Left kidney (tissue), 2 donors: ENCODE measurements around the gene IFI27L1. TPM values are rescaled to one million over a fixed set of nuclear protein-coding genes. Genes with fewer than 3 reads are reported as not detected.
A peak's percentile ranks its signal among the peaks of the same experiment; 100 is the strongest.

Experiments
- DNase-seq: peaks from one replicate; pipeline ENCODE4 v3.0.0-alpha.2; 2013
- polyA plus RNA-seq: library from polyadenylated mRNA; unstranded; fragments of 120-200 nt; gene quantifications from one replicate; pipeline ENCODE4 v1.2.1, GENCODE V29; 2013; ENCODE audit not compliant: insufficient read length

IFI27L1 gene
- polyA plus RNA-seq, 1 donor: 33.8 TPM

DNA sequence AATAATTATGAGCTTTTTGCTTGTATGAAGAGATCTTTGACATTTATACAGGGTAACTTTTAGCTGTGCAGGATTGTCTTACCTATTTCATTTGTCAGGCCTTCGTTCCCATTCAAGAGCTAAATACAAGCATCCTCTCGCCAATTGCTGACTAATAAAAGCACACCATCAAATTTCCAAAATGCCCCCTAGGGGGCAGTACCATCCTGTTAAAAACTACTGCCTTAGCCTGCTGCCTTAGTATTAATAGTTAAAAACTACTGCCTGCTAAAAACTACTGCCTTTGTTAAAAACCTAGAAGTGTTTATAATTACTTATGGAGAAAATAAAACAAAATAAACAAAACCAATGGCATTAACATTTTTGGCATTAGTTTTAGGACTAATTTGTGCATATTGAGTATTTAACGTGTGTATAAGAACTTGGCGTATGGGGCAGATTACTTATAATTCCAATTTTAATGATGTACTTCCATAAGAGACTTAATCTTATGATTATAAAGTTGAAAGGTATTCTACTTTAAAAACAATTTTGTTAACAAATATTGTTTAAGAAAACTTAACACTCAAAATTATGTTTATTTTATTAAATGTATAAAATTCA lies 51.3 kb downstream of the IFI27L1 start:
- peak; percentile 74 for DNase-seq

DNA sequence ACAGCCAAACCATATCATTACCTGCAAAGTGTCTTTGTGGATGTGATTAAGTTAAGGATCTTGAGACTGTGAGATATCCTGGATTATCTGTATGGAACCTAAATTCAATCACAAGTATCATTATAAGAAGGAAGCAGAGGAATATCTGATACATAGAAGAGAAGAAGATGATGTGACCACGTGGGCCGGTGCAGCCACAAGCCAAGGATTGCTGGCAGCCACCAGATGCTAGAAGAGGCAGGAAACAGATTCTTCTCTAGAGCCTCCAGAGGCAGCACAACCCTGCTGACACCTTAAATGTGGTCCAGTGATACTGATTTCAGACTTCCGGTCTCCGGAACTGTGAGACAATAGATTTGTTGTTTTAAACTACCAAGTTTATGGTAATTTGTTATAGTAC lies 54.4 kb downstream of the IFI27L1 start:
- no peak for DNase-seq

DNA sequence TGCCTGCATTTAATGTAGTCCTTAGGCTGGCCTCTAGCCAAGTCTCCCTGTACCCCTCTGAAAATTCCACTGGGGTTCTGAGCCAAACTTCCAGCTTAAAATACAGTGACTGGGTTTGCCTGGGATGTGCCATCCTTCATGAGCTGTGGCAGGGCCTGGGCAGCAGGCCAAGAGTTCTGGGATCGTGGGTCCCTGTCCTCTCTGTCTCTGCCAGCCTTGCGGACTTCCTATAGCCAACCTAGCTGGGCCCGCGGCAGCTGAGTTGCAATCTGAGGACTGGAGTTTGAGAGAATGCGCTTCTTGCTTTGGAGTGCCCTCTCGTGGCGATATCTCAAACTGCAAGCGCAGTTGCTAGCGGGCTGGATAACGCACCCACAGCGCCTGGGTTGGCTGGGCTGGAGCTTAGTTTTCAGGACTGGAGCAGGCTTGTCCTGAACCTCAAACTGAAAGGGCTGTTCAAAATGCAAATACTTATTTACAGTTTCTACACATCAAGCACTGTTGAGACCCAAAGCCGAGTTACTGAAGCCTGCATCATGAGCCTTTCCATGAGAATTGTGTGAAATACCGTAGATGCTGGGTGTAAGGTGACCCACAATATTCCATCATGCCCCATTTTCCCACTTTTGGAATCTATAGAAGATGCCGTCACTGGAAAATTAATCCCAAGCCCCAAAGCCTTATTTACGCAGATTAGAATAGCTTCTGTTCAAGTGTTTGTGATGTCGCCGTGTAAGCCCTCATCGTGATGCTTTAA lies 55.6 kb downstream of the IFI27L1 start:
- DNase-seq: peak; percentile 77

DNA sequence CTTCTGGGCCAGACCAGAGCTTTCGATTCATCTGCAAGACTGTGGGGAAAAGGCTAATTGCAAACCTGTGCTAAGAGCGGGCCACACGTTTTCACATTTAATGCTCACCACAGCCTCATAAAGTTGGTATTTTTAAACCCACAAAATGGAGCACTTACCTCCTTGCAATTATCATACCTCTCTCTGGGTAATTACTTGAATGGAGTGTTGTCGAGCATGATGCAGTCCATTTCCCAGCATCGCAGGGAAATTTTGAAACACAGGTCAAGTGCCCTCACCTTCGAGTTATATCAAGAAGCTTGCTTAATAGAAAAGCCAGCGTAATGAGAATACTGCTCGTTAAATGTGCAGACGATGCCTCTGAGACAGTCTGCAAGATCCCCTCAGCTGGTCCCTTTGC lies 57.1 kb downstream of the IFI27L1 start:
- no peak for DNase-seq

DNA sequence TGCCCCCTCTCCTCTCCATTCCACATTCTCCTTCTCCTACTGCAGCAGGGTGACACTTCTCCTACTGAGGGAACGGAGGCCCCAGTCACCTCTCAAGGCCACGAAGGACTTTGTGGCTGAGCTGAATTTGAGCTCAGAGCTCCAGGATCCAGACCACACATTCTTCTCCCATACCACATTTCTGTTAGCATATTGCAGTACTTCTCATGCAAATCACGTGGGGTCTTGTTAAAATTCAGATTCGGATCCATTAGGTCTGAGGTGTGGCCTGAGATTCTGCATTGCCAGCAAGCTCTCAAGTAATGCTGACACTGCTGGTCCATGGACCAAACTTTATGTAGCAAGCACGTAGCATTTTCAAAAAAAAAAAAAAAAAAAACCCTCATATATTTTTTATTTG lies 57.9 kb downstream of the IFI27L1 start:
- no peak for DNase-seq

DNA sequence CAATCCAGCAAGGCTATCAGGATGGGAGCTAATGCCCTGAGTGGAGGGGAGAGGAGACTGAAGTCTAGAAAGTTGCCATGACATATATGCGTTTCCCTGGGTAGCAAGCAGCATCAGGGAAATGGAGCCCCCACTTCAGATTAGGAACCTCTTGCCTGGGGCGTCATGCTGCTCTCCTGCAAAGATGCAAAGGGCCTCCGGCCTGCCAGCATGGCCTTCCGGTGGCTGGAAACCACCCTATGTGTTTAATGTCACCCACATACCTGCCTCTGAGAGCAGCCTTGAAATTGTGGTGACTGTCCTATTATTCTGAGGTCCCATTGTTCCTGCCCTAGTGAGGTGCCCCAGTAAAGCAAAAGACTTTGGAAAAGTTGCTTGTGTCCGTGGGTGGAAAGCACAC lies 58.3 kb downstream of the IFI27L1 start:
- DNase-seq: no peak

DNA sequence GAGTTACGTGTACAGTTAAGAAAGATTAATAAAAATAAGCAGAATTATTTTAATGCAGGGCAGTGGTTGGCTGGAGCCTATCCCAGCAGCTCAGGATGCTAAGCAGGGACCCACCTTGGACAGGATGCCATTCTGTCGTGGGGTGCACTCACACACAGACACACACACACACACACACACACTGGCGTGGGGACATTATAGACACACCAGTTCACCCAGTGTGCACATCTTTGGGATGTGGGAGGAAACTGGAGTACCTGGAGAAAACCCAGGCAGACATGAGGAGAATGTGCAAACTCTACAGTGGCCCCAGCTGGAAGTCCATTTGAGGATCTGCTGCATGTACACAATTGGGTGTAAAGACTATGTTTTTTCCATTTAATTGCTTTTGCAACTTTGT lies 61.1 kb downstream of the IFI27L1 start:
- no peak for DNase-seq

DNA sequence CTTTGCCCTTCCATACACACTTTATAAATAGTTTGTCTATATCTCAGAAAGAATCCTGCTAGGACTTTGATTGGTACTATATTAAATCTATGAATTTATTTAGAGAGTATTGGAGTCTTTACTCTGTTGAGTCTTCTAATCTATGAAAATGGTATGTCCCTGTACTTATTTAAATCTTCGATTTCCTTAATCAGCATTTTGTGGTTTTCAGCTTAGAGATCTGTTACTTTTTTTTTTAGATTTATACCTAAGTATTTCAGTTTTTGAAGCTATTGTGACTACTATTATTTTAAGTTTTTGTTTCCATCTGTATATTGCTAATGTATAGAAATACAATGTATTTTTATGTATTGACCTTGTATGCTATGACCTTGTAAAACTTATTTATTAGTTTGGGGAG lies 61.7 kb downstream of the IFI27L1 start:
- DNase-seq: no peak

DNA sequence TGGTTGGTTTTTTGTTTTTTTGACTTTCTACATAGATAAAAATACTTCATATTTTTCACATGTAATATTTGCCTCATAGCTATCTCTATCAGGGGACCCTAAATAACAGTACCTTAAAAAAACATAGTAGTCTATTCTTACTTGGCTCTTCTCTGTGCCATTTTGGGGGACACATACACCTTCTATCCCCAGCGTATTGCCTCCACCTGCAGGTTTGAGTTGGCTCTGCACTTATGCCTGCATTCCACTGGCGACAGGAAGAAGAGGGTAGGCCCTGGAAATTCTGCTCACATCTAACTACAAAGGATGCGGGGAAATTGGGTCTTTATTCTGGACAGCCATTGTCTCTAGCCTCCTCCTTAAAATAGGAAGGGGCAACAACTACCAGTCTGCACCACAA lies 62.1 kb downstream of the IFI27L1 start:
- no peak for DNase-seq

DNA sequence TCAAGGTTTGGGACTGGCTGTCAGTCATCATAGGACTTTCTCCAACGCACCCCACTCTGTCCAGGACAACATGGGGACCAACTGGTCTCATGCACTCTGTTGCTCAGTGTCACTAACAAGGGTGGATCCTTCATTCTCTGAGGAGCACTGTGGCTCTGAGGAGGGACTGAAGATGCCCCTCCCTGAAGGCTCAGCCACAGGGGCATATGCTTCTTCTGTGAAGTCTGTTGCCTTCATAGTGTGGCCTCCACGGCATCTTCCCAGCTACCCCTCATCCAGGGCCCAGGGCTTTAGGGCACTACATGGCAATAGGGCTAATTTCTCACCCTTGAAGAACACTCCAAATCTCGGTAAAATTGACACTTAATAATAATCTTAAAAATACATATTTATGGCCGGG lies 62.6 kb downstream of the IFI27L1 start:
- DNase-seq: no peak

DNA sequence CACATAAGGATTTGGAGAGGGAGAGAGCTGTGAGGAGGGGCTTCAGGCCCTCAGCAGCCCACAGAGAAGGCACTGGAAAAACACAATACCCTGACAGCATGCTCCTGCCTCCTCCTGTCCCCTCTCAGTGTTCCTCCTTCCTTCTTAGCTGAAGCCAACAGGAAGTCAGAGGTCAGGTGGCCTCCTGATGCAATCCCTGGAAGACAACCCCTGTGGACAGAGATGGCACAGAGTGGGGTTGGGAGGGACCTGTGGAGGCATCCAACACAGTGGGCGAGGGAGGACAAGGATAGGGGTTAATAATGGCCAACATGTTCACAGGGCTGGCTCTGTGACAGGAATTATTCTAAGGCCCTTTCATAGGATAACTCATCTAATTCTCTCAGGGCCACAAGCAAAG lies 63.7 kb downstream of the IFI27L1 start:
- no peak for DNase-seq

DNA sequence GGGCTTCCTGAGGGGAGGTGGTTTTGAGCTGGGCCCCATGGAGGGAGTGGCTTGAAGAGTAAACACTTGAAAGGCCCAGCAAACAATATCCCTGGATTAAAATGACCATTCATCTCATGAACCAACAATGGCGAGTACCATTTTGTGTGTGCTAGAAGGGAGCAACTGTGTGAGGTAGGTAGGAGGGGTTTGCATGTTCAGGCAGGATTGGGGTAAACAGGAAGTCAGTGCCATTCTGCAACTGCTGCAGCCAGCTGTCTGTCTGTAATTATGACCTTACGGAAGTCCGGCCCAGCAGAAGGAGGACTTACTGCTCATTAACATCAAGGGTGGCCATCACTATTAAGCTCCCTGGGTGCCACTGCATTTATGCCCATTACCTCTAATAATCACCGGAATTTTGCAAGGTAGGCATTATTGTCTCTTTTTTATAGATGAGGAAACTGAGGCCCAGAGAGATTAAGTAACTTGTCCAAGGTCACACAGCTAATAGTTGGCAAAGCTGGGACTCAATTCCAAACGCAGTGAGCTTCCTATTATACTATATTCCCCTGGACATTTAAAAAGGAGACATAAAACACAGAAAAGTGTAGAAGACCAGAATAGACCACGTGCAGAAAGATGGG lies 64.9 kb downstream of the IFI27L1 start:
- no peak for DNase-seq

Other genes with a start within 250 kb of the IFI27L1 start
- gene FAM181A, start 154.0 kb upstream of the IFI27L1 start, polyA plus RNA-seq: not detected
- gene ASB2, start 104.7 kb upstream of the IFI27L1 start, polyA plus RNA-seq: 0.40 TPM
- gene CCDC197, start 84.0 kb upstream of the IFI27L1 start, polyA plus RNA-seq: not detected
- 5.9 TPM for gene OTUB2, start 55.0 kb upstream of the IFI27L1 start, polyA plus RNA-seq
- 169 TPM for gene DDX24, start 108 bp upstream of the IFI27L1 start, polyA plus RNA-seq
- gene IFI27, start 29.4 kb downstream of the IFI27L1 start, polyA plus RNA-seq: 5.5 TPM
- gene IFI27L2, start 48.3 kb downstream of the IFI27L1 start, polyA plus RNA-seq: 17.3 TPM
- 0.32 TPM for gene PPP4R4, start 93.0 kb downstream of the IFI27L1 start, polyA plus RNA-seq
- 0.23 TPM for gene SERPINA10, start 212.0 kb downstream of the IFI27L1 start, polyA plus RNA-seq
- 7.5 TPM for gene SERPINA6, start 242.0 kb downstream of the IFI27L1 start, polyA plus RNA-seq